H7 (cell line): ENCODE measurements around the gene ALDH2. TPM values are rescaled to one million over a fixed set of nuclear protein-coding genes. Genes with fewer than 3 reads are reported as not detected.
A peak's percentile ranks its signal among the peaks of the same experiment; 100 is the strongest.
"Not testable (repeated sequence)": the region's sequence is repeated elsewhere in the genome, so short reads cannot be mapped to it uniquely, and the experiment has no call there.

Source experiments
- DNase-seq: peaks from one replicate; pipeline ENCODE4 v3.0.0; 2012
- H3K27me3 ChIP-seq: 2 replicates; pipeline ENCODE4 v1.6.0; 2011; ENCODE audit warnings: mild to moderate bottlenecking, low read length; ENCODE audit not compliant: control insufficient read depth, insufficient read depth
- H3K36me3 ChIP-seq: replicated peaks from 2 replicates; pipeline ENCODE4 v1.5.1; 2011; ENCODE audit warnings: low read length; ENCODE audit not compliant: control insufficient read depth, insufficient read depth
- H3K4me3 ChIP-seq: 2 replicates; pipeline ENCODE4 v1.5.1; 2011; ENCODE audit warnings: low read depth, mild to moderate bottlenecking, control low read depth, low read length, moderate library complexity; ENCODE audit not compliant: insufficient read depth
- total RNA-seq: library from RNA; depleted of rRNA; stranded (reverse); fragments of >200 nt; shearing (Covaris generic); gene quantifications from 2 replicates; pipeline ENCODE4 v1.2.3, GENCODE V29; 2014

The ALDH2 gene
- total RNA-seq, 1 experiment from 2014 or later: 55.9 TPM

GRCh38 chr12:111818340-111818739 is 51.6 kb downstream of the ALDH2 start:
- no peaks in the 10 kb centered on the region for H3K36me3 ChIP-seq
- no peak for DNase-seq
- H3K4me3 ChIP-seq: no peak overlapping the region
- H3K27me3 ChIP-seq: no peaks in the 10 kb centered on the region

GRCh38 chr12:111819191-111820158 is 52.7 kb downstream of the ALDH2 start:
- H3K4me3 ChIP-seq: no peak overlapping the region
- no peaks in the 10 kb centered on the region for H3K27me3 ChIP-seq
- H3K36me3 ChIP-seq: no peaks in the 10 kb centered on the region
- no peak for DNase-seq

- not testable (repeated sequence) for DNase-seq, H3K36me3 ChIP-seq, H3K27me3 ChIP-seq, H3K4me3 ChIP-seq
These were observed 54.1 kb downstream of the ALDH2 start for GRCh38 chr12:111820828-111821227.

- Histone ChIP-seq H3K27me3 (no peaks in the 10 kb centered on the region), H3K36me3 (no peaks in the 10 kb centered on the region), H3K4me3 (no peak overlapping the region)
- DNase-seq: no peak
These were observed 56.2 kb downstream of the ALDH2 start for GRCh38 chr12:111822886-111823285.

GRCh38 chr12:111823891-111824290 is 57.2 kb downstream of the ALDH2 start:
- Histone ChIP-seq H3K27me3 (no peaks in the 10 kb centered on the region), H3K36me3 (no peaks in the 10 kb centered on the region), H3K4me3 (no peak overlapping the region)
- no peak for DNase-seq

- not testable (repeated sequence) for H3K36me3 ChIP-seq, H3K27me3 ChIP-seq, DNase-seq, H3K4me3 ChIP-seq
These were observed 57.6 kb downstream of the ALDH2 start for GRCh38 chr12:111824312-111824711.

GRCh38 chr12:111825509-111825908 is 58.8 kb downstream of the ALDH2 start:
- no peak for DNase-seq
- no peaks in the 10 kb centered on the region for H3K36me3 ChIP-seq
- H3K4me3 ChIP-seq: no peak overlapping the region
- H3K27me3 ChIP-seq: no peaks in the 10 kb centered on the region

GRCh38 chr12:111826316-111826715 is 59.6 kb downstream of the ALDH2 start:
- Histone ChIP-seq H3K4me3 (no peak overlapping the region), H3K27me3 (no peaks in the 10 kb centered on the region), H3K36me3 (no peaks in the 10 kb centered on the region)
- no peak for DNase-seq

- no peak for DNase-seq
- H3K27me3 ChIP-seq: no peaks in the 10 kb centered on the region
- no peak overlapping the region for H3K4me3 ChIP-seq
- no peaks in the 10 kb centered on the region for H3K36me3 ChIP-seq
These were observed 60.3 kb downstream of the ALDH2 start for GRCh38 chr12:111826992-111827391.

GRCh38 chr12:111827907-111828306 is 61.2 kb downstream of the ALDH2 start:
- H3K4me3 ChIP-seq: no peak overlapping the region
- H3K36me3 ChIP-seq: no peaks in the 10 kb centered on the region
- no peak for DNase-seq
- H3K27me3 ChIP-seq: no peaks in the 10 kb centered on the region

- DNase-seq: no peak
- Histone ChIP-seq H3K36me3 (no peaks in the 10 kb centered on the region), H3K27me3 (no peaks in the 10 kb centered on the region), H3K4me3 (no peak overlapping the region)
These were observed 61.7 kb downstream of the ALDH2 start for GRCh38 chr12:111828338-111828979.

- DNase-seq, H3K27me3 ChIP-seq, H3K36me3 ChIP-seq, H3K4me3 ChIP-seq: not testable (repeated sequence)
These were observed 62.9 kb downstream of the ALDH2 start for GRCh38 chr12:111829635-111830034.

GRCh38 chr12:111834740-111835386 is 68.1 kb downstream of the ALDH2 start:
- peak overlapping the region; percentile 26; the same call in 1 of the 2 replicates for H3K4me3 ChIP-seq
- not testable (repeated sequence) for H3K36me3 ChIP-seq, DNase-seq, H3K27me3 ChIP-seq

- not testable (repeated sequence) for H3K27me3 ChIP-seq, DNase-seq, H3K36me3 ChIP-seq, H3K4me3 ChIP-seq
These were observed 68.9 kb downstream of the ALDH2 start for GRCh38 chr12:111835531-111836181.
